Activated T-helper 17 cell treated with anti-CD3 and anti-CD28 coated beads, Interleukin-2, amount 50 U/mL, for 72 hours (primary cell): ENCODE results near the gene MROH2A. TPM values are rescaled to one million over a fixed set of nuclear protein-coding genes. Genes with fewer than 3 reads are reported as not detected.
A peak's percentile ranks its signal among the peaks of the same experiment; 100 is the strongest.

Experiments
- ATAC-seq: fragments of 150-1000 bp; cut with Tn5 transposase; replicated peaks from 2 replicates; pipeline ENCODE4 v1.10.0; 2021; ENCODE audit warnings: mild to moderate bottlenecking, moderate library complexity
- H3K27ac Mint-ChIP-seq: one replicate; pipeline ENCODE4 v1.8.0; 2022; ENCODE audit warnings: mixed read lengths
- H3K27me3 Mint-ChIP-seq: one replicate; pipeline ENCODE4 v1.8.0; 2022; ENCODE audit warnings: mixed read lengths
- H3K36me3 Mint-ChIP-seq: one replicate; pipeline ENCODE4 v1.8.0; 2022; ENCODE audit warnings: low read depth, mild to moderate bottlenecking, mixed read lengths
- H3K4me1 Mint-ChIP-seq: one replicate; pipeline ENCODE4 v1.8.0; 2022; ENCODE audit warnings: mixed read lengths
- H3K4me3 Mint-ChIP-seq: one replicate; pipeline ENCODE4 v1.8.0; 2022; ENCODE audit warnings: mild to moderate bottlenecking, mixed read lengths
- H3K9me3 Mint-ChIP-seq: one replicate; pipeline ENCODE4 v1.8.0; 2022; ENCODE audit warnings: mixed read lengths
- total RNA-seq, 2 donors: library from RNA; stranded (reverse); gene quantifications; one replicate each; pipeline ENCODE4 v1.2.3, GENCODE V29; 2022

MROH2A gene
- total RNA-seq, 2 donors from 2014 or later, result not detected

DNA sequence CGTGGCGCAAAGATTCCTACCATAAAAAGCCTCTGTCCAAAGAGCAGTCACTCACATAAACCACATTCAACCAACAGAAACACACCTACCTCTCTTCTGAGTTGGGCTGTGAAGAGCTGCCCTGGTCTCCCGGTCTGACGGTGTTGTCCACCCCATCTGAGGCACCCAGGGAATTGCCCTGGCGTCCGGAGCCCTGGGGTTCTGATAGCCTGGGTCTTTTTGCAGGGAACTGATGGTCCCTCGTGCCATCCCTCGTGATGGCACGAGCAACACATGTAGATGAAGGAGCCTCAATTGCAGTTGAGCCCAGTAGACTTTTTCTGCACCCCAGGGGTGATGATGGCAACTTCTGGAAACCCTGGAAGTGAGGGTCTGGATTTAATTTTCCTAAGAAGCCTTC, 62.4 kb downstream of the MROH2A start:
- Mint-ChIP-seq H3K4me3 (no peak overlapping the region), H3K27ac (no peak overlapping the region), H3K36me3 (peaks cover 100% of the 10 kb centered on the region), H3K9me3 (no peaks in the 10 kb centered on the region), H3K4me1 (peaks cover 7% of the 10 kb centered on the region), H3K27me3 (no peaks in the 10 kb centered on the region)
- no peak for ATAC-seq

DNA sequence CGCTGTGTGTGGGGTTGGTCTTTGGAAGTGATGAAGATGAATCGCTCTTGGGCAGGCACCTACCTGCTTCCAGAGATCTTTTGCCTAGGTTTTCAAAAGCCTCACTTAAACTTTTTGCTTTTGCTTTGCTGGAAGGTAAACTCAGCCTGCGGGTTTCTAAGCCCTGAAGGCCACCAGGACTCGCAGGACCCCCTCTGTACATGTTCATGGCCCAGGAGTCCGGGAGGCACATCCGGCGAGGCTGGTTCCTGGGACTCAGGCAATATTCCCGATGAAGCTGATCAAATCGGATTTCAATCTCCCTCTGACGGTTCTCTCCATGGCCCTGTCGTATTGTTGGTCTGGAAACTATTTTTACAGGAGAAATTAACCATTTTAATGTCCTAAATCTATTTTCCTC, 63.1 kb downstream of the MROH2A start:
- Mint-ChIP-seq H3K4me3 (no peak overlapping the region), H3K9me3 (no peaks in the 10 kb centered on the region), H3K36me3 (peaks cover 100% of the 10 kb centered on the region), H3K27ac (no peak overlapping the region), H3K27me3 (no peaks in the 10 kb centered on the region), H3K4me1 (peaks cover 7% of the 10 kb centered on the region)
- ATAC-seq, result no peak

DNA sequence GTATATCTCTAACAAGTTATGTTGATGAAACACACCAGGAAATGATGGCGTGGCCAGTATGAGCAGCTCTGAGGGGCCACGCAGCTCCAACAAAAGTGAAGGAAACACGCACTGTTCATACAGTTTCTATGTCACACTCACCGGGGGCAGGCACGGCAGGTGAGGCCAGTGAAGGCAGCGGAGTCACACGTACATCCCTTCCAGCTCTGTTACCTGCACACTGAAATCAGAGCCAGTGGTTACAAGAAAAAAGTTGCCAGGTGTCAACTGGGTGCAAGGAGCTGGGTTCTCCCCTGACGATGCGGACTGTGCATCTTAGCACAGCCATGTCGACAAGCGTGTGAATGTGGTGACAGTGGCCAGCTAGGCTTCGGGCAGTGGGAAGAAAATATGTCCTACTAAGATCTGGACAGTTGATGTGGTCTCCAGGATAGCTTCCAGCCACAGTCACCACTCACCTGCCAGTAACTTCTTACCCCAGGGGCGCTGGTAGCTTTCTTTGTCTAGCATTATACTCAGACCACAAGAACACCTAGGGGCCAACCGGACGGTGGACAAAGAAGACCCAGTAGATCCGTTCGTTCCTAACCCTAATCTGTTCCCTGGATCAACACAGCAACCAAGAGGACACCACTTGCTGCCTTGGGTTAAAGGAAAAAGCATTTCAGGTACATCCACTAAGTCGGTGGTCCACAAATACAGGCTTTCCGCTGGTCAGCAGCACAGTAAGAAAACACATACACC, 66.1 kb downstream of the MROH2A start:
- ATAC-seq, result no peak
- H3K9me3 Mint-ChIP-seq, result no peaks in the 10 kb centered on the region
- H3K4me3 Mint-ChIP-seq, result no peak overlapping the region
- H3K4me1 Mint-ChIP-seq, result peaks cover 10% of the 10 kb centered on the region
- peaks cover 100% of the 10 kb centered on the region for H3K36me3 Mint-ChIP-seq
- no peak overlapping the region for H3K27ac Mint-ChIP-seq
- H3K27me3 Mint-ChIP-seq, result no peaks in the 10 kb centered on the region

DNA sequence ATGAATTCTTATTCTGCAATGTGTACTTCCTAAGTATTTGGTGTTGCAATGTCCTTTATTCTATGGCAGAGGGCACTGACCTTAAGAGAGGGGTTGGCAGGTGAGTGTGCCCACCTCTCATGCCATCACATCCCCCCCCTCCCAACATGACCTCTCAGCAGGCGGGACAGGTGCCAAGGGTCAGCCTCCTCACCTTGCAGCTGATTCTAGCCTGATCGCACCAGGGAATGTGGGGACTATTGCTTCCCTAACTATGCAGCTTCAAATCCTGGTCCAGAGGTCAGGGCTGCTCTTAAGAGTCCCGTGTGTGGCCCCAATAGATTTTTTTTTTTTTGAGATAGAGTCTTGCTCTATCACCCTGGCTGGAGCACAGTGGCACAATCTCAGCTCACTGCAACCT, 66.7 kb downstream of the MROH2A start:
- no peaks in the 10 kb centered on the region for H3K27me3 Mint-ChIP-seq
- no peak for ATAC-seq
- no peak overlapping the region for H3K4me3 Mint-ChIP-seq
- H3K4me1 Mint-ChIP-seq, result peaks cover 11% of the 10 kb centered on the region
- no peaks in the 10 kb centered on the region for H3K9me3 Mint-ChIP-seq
- no peak overlapping the region for H3K27ac Mint-ChIP-seq
- peaks cover 100% of the 10 kb centered on the region for H3K36me3 Mint-ChIP-seq

DNA sequence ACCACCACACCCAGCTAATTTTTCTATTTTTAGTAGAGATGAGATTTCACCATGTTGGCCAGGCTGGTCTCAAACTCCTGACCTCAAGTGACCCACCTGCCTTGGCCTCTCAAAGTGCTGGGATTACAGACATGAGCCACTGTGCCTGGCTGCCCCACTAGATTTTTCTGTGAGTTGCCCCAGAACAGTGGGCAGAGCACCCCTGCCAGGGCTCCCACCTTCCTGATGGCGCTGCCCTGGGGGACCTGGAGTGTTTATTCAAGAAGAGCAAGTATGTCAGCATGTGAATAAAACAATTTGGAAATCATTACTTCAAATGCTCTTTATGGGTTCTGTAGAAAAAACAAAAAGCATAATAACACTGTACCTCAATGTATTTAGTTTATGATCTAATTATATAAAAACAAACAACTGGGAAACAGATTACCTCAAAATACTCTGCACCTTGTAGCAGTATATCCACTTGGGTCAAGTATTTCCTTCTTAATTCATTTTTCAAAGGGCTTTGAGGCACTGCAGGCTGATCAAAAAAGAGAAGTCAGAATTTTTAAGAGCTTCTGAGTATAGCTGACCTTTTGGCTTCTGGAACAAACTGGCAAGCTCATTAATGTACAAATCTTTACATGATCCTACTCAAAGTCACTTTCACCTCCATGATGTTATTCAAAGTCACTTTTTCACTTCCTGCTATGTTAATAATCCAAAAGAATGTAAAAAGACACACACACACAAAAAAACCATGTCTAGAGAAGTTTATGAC, 67.4 kb downstream of the MROH2A start:
- peaks cover 11% of the 10 kb centered on the region for H3K4me1 Mint-ChIP-seq
- peaks cover 100% of the 10 kb centered on the region for H3K36me3 Mint-ChIP-seq
- no peaks in the 10 kb centered on the region for H3K27me3 Mint-ChIP-seq
- H3K4me3 Mint-ChIP-seq, result no peak overlapping the region
- ATAC-seq, result no peak
- no peaks in the 10 kb centered on the region for H3K9me3 Mint-ChIP-seq
- H3K27ac Mint-ChIP-seq, result no peak overlapping the region

DNA sequence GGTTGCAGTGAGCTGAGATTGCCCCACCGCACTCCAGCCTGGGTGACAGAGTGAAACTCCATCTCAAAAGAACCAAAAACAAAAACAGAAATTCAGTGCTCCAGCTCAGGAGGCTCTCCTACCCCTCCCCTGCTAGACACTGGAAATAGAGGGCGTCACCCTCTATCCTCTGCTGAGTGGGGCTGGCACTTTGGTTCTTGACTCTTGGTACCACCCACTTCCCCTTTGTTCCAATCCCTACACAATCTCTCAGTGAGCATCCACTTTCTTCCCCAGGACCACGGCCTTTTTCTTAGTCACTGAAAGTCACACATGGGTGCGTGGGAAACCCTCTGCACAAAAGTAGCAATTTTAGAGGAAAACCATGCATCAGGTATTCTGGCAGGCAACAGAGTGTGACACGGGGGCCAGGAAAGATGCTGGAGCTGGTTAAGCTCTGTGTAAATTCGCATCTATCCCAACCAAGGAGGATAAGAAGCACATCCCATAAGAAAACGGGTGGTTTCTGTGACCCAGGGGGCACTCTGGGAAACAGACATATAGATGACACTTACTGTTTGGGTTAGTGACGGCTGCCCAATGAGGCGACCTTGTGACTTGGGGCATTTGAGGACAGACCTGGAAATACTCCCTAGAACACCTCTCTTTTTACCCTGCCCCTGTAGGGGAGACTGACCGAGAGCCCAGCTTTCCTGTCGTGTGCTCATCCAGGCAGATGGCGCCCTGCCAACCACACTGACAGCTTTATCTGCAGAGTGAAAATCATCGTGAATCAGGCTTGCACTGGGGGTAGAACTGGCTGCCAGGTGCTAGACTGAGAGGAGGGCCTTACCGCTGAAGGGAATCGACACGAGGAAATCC, 68.5 kb downstream of the MROH2A start:
- Mint-ChIP-seq H3K9me3 (no peaks in the 10 kb centered on the region), H3K4me1 (peaks cover 11% of the 10 kb centered on the region), H3K27me3 (no peaks in the 10 kb centered on the region), H3K27ac (no peak overlapping the region), H3K4me3 (no peak overlapping the region), H3K36me3 (peaks cover 100% of the 10 kb centered on the region)
- no peak for ATAC-seq

DNA sequence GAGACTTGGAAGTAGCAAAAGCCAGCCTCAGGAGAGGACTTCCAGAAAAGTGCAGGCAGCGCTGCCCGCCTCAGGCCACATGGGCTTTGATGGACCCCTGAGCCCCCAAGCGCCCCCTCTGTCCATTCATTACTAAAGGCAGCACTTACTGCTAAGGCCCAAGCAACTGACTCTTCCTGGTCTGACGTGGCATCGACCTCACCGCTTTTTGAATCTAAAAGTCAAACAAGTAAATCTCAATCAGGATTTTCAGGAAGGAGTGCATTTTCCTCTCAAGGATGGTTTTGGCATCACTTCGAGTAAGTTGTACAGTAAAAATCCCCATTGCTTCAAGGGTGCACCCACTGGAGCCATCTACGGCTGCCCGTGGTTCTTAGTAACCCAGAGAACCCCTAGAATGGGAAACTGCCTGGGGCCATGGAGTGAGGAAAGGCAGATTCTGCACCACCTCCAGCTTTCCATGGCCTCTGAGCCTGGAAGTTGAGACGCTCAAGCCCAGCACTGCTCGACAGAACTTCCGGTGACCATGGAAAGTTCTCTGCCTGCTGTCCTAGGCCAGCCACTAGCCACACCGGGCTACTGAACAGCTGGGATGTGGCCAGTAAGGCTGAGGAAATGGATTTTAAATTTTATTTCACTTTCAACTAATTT, 69.2 kb downstream of the MROH2A start:
- no peaks in the 10 kb centered on the region for H3K9me3 Mint-ChIP-seq
- no peak for ATAC-seq
- H3K36me3 Mint-ChIP-seq, result peaks cover 100% of the 10 kb centered on the region
- peaks cover 13% of the 10 kb centered on the region for H3K4me1 Mint-ChIP-seq
- H3K27ac Mint-ChIP-seq, result no peak overlapping the region
- no peak overlapping the region for H3K4me3 Mint-ChIP-seq
- peaks cover under 1% of the 10 kb centered on the region for H3K27me3 Mint-ChIP-seq

DNA sequence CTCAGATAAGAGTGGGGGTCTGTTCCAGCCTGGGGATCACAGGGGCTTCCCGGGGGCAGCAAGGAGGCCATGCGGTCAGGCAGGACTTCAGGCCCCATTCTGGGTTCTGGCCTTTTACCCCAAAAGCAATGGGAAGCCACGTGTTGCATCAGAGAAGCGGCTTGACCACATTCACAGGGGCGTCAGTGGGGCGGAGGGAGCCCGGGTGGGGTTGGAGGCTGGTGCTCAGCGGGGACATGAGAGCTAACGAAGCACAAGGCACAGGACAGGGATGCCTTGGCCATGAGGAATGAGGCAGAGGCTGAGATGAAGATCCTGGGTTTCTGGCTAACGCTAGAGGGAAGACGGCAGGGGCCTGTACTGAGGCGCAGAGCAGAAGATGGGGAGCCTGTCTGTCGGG, 70.1 kb downstream of the MROH2A start:
- no peak overlapping the region for H3K27ac Mint-ChIP-seq
- H3K4me1 Mint-ChIP-seq, result peaks cover 18% of the 10 kb centered on the region
- no peak for ATAC-seq
- no peaks in the 10 kb centered on the region for H3K9me3 Mint-ChIP-seq
- peaks cover 4% of the 10 kb centered on the region for H3K27me3 Mint-ChIP-seq
- H3K36me3 Mint-ChIP-seq, result peaks cover 100% of the 10 kb centered on the region
- H3K4me3 Mint-ChIP-seq, result no peak overlapping the region

DNA sequence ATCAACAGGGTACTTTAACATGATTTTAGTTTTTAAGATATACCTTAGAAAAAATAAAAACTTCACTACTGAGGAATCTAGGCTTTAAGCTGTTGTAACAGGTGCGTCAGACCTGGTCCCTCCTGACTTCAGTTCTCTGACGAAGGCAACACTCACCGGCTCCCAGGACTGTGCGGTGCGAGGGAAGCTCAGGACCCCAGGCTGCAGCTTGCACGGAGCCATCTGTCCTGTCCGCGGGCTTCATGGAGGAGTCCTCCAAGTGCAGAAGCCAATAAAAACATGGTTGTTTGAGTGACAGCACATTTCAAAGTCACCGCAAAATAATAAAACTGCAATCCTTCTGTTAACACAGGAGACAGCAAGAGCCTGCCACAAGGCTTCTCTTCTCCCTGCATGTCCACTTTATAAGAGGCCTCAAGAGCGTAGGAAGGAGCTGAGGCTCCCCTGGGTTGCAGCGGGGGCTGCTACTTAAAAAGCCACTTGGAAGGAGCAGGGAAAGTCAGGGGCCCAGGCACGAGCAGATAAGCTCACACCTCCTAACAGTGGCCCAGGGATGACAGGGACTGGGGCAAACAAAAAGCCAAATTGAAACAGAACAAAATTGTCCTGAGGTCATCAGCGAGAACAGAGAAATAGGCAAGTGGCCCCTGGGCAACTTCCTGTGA, 71.6 kb downstream of the MROH2A start:
- H3K4me3 Mint-ChIP-seq, result no peak overlapping the region
- no peaks in the 10 kb centered on the region for H3K9me3 Mint-ChIP-seq
- peaks cover 8% of the 10 kb centered on the region for H3K27me3 Mint-ChIP-seq
- peaks cover 25% of the 10 kb centered on the region for H3K4me1 Mint-ChIP-seq
- no peak for ATAC-seq
- H3K27ac Mint-ChIP-seq, result no peak overlapping the region
- peaks cover 98% of the 10 kb centered on the region for H3K36me3 Mint-ChIP-seq

DNA sequence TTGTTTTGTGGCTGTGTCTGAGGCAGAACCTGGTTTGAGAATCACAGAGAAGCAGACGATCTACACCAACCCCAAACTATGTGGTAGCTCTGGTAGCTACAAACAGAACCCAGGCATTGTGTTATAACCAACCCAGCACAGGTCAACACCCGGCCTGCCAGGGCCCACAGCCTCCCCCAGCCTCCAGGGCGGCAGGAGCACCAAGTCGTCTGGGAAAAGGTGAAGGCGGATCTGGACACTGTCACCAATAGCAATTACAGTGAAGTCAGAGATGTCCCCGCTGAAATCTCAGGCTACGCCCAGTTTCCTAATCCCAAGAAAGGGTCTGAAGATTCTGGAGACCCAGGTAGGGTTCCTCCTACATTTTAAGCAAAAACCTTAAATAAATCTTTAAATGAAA, 72.6 kb downstream of the MROH2A start:
- Mint-ChIP-seq H3K4me1 (peaks cover 31% of the 10 kb centered on the region), H3K4me3 (no peak overlapping the region), H3K27me3 (peaks cover 8% of the 10 kb centered on the region), H3K36me3 (peaks cover 89% of the 10 kb centered on the region), H3K9me3 (no peaks in the 10 kb centered on the region), H3K27ac (no peak overlapping the region)
- no peak for ATAC-seq

DNA sequence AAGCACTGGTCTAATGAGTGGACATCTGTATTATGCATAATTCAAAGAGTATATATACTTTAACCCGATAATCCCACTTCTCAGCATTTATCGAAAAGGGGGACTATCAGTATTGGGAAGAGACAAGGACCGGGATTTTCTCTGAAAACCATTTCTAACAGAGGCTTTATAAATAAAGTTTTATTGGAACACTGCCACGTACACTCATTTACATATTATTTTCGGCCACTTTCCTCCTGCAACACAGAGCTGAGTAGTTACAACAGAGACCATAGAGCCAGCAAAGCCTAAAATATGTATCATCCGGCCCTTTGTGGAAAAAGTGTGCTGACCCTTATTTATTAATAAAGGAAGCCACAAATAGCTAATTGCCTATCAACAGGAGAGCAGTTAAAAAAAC, 73.0 kb downstream of the MROH2A start:
- H3K4me1 Mint-ChIP-seq, result peaks cover 33% of the 10 kb centered on the region
- H3K27ac Mint-ChIP-seq, result no peak overlapping the region
- H3K9me3 Mint-ChIP-seq, result no peaks in the 10 kb centered on the region
- no peak overlapping the region for H3K4me3 Mint-ChIP-seq
- ATAC-seq, result no peak
- peaks cover 84% of the 10 kb centered on the region for H3K36me3 Mint-ChIP-seq
- H3K27me3 Mint-ChIP-seq, result peaks cover 8% of the 10 kb centered on the region

DNA sequence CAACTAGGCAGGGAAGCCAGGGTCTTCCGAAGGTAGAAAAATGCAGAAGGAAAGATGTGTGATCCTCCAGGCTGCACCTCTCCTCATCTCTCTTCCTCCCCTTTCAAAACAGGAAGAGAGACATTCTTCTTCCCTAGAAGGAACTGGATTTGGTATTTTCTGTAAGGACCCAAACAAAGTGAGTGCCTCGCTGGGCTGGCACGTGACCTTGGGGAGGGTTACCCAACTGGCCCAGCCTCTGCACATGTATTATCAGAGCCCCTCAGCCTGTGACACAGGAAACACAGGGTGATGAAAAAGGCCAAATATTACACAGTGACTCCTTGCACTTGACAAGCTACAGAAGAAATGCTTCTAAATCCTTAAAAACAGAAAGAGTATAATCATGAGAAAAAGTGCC, 73.9 kb downstream of the MROH2A start:
- no peak overlapping the region for H3K27ac Mint-ChIP-seq
- ATAC-seq, result no peak
- H3K4me3 Mint-ChIP-seq, result peak overlapping the region; percentile 94
- H3K36me3 Mint-ChIP-seq, result peaks cover 75% of the 10 kb centered on the region
- H3K9me3 Mint-ChIP-seq, result no peaks in the 10 kb centered on the region
- H3K27me3 Mint-ChIP-seq, result peaks cover 8% of the 10 kb centered on the region
- peaks cover 33% of the 10 kb centered on the region for H3K4me1 Mint-ChIP-seq

DNA sequence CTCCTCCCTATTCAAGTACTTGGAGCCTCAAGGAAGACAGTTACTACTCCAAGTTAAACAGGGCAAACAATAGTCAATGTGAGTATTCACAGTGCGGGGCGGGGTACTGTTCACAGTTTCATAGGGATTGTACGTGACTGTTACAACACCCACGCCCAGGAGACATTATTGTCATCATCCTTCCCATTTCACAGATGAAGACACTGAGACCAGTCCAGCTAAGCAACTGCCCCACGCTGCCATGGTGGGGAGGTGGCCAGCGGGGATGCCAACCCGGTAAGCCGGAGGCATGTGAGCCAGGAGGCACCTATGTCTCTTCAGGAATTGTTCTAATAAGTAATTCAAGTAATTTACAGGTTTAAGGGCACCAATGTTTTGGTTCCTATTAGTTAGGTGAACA, 75.2 kb downstream of the MROH2A start:
- peaks cover 8% of the 10 kb centered on the region for H3K27me3 Mint-ChIP-seq
- H3K4me3 Mint-ChIP-seq, result peak overlapping the region; percentile 94
- peak; percentile 20 for ATAC-seq
- H3K4me1 Mint-ChIP-seq, result peaks cover 32% of the 10 kb centered on the region
- H3K27ac Mint-ChIP-seq, result peak overlapping the region; percentile 96
- no peaks in the 10 kb centered on the region for H3K9me3 Mint-ChIP-seq
- H3K36me3 Mint-ChIP-seq, result peaks cover 62% of the 10 kb centered on the region

DNA sequence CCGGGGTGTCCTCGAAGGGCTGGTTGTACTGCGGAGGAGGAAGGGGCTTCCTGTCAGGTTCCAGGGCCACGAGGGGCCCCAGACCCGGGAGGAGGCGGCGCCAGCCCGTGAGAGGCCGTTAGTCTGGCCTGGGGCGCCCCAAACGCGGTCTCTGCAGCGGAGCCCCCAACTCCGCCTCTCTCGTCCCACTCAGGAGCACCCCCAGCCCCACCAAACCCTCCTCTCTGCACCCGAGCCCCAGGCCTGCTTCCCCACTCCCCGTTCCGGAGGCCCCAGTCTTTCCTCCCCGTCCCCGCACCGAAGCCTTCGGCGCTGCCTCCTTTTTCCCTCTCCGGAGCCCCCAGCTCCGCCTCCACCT, 75.7 kb downstream of the MROH2A start:
- Mint-ChIP-seq H3K4me1 (peaks cover 26% of the 10 kb centered on the region), H3K27ac (peak overlapping the region; percentile 96), H3K27me3 (peaks cover 8% of the 10 kb centered on the region), H3K4me3 (peak overlapping the region; percentile 94), H3K9me3 (no peaks in the 10 kb centered on the region), H3K36me3 (peaks cover 57% of the 10 kb centered on the region)
- ATAC-seq, result no peak
